GM10248 (cell line): Measurements from ENCODE around the gene DPYD.

Source experiments
- CTCF ChIA-PET: fragments of 300-600 bp; sonication (Branson Sonifier 250); formaldehyde crosslinking; extraction: SDS; loops from one replicate; lab custom pipeline; 2021; ENCODE audit warnings: antibody characterized with exemption; lab: Yijun Ruan, JAX
- POLR2A ChIA-PET: fragments of 350-650 bp; sonication (Branson Sonifier 250); formaldehyde crosslinking; extraction: SDS; loops from one replicate; lab custom pipeline; 2020; ENCODE audit warnings: antibody characterized with exemption; lab: Yijun Ruan, JAX
- DNase-seq: peaks from one replicate; pipeline ENCODE4 v3.0.0; 2012; ENCODE audit errors: extremely low spot score
- TF ChIP-seq, protein P1 (sequence below): IDR thresholded peaks from 2 replicates; pipeline ENCODE4 v1.5.1; 2012; ENCODE audit warnings: mild to moderate bottlenecking, low read depth; ENCODE audit errors: extremely low read depth, missing control alignments, control extremely low read depth

DPYD gene

DNA sequence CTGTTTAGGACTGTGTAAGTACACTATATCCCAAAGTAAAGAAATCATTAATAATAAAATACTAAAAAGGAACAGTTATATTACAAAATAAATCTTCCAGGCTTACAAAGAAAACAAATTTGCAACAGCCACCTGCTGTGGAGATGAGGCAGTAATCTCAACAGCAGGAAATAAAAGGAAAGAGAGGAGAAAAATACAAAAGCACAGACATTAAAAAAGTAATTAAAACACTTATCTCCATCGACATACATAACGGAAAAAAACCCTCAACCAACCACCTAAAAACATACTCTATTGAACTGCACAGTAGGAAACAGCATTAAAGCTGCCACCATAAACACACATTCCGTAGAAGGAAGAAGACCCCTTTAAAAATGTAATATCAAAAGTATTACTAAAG is 317.6 kb downstream of the DPYD start:
- TF ChIP-seq, protein P1, sequence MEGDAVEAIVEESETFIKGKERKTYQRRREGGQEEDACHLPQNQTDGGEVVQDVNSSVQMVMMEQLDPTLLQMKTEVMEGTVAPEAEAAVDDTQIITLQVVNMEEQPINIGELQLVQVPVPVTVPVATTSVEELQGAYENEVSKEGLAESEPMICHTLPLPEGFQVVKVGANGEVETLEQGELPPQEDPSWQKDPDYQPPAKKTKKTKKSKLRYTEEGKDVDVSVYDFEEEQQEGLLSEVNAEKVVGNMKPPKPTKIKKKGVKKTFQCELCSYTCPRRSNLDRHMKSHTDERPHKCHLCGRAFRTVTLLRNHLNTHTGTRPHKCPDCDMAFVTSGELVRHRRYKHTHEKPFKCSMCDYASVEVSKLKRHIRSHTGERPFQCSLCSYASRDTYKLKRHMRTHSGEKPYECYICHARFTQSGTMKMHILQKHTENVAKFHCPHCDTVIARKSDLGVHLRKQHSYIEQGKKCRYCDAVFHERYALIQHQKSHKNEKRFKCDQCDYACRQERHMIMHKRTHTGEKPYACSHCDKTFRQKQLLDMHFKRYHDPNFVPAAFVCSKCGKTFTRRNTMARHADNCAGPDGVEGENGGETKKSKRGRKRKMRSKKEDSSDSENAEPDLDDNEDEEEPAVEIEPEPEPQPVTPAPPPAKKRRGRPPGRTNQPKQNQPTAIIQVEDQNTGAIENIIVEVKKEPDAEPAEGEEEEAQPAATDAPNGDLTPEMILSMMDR = no peak
- no peak for DNase-seq
- POLR2A ChIA-PET = no interaction called here
- CTCF ChIA-PET = interaction anchor here (1.4 kb wide), 1 partner anchor 13 kb away, joined by 5 read pairs; no protein-coding TSS in a partner anchor

DNA sequence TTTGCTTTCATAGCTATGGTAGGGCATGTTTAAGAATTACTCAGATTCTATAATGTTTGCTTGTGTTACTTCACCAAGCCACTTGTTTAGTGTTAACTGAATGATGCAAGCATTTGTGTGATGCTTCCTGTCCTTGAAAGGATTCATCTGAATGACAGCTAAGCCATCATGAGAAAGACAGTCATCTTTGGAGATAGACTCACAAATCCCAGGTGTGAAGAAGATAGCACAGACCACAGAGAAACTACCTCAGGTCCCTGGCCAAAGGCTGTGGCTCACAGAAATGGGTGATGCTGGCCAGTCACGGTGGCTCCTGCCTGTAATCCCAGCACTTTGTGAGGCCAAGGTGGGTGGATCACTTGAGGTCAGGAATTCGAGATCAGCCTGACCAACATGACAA is 321.4 kb downstream of the DPYD start:
- ChIA-PET POLR2A (no interaction called here), CTCF (interaction anchor here (1.4 kb wide), 1 partner anchor 11 kb away, joined by 3 read pairs; no protein-coding TSS in a partner anchor)
- TF ChIP-seq, protein P1 = no peak
- DNase-seq = no peak

DNA sequence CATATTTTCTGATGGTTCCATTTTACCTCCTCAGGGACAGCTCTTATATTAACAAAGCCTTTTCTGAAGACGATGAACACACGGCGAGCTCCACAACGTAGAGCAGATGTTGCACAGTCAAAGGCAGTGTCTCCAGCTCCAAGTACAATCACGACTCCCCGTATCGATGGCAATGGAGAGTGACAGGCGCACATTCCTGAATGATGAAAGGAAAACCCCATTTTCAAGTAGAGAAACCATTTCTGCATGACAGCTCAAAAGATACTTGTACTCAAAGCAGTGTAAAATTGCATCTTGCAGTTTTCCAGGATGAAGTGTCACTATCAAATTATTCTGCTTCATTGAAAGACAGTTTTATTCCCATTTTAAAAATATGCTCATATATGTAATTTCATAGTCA is 327.6 kb downstream of the DPYD start:
- TF ChIP-seq, protein P1 = no peak
- DNase-seq = no peak
- POLR2A ChIA-PET = no interaction called here
- CTCF ChIA-PET = no interaction called here

DNA sequence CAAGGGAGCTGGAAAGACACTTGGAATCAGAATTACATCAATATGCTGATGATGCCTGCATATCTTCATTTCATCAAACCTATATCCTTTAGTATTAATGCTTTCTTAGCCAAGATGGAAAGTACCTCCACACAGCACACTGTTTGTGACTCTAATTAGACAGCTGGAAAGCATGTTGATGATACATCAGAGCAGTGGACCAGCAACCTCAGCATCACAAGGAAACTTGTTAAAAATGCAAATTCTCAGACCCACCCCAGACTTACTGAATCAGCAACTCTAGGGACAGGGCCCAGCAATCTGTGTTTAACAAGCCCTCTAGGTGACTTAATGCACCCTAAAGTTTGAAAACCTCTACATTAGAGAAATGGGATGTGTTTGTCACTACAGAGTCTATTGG is 332.1 kb downstream of the DPYD start:
- no peak for DNase-seq
- ChIA-PET POLR2A (no interaction called here), CTCF (no interaction called here)
- TF ChIP-seq, protein P1 = no peak

GRCh38 chr1:97581614-97582051 is 339.2 kb downstream of the DPYD start:
- CTCF ChIA-PET = interaction anchor here (1.1 kb wide), 1 partner anchor 10 kb away, joined by 3 read pairs; no protein-coding TSS in a partner anchor
- POLR2A ChIA-PET = no interaction called here
- TF ChIP-seq, protein P1 = no peak
- DNase-seq = no peak

DNA sequence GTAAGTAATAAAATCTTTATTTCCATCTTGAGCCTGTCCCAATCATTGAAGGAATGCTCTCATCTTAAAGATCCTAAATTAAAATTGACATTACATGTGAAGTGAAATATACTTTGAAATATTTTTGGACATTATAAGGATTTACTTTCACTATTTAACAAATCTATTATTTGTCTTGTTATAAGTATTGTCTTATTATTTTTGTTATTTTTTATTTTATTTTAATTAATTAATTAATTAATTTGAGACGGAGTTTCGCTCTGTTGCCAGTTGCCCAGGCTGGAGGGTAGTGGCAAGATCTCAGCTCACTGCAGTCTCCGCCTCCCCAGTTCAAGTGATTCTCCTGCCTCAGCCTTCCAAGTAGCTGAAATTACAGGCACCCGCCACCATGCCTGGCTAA is 343.2 kb downstream of the DPYD start:
- TF ChIP-seq, protein P1 = no peak
- ChIA-PET POLR2A (no interaction called here), CTCF (interaction anchor here (1.1 kb wide), 1 partner anchor 9 kb away, joined by 4 read pairs; no protein-coding TSS in a partner anchor)
- no peak for DNase-seq
